GM19025 (cell line): Measurements from ENCODE around the gene AGTR1.
"Not testable (repeated sequence)": the region's sequence is repeated elsewhere in the genome, so short reads cannot be mapped to it uniquely, and the experiment has no call there.

Experiments
- ATAC-seq: cut with Tn5 transposase; IDR thresholded peaks from one replicate; pipeline ENCODE4 v1.9.1; 2021; ENCODE audit warnings: mild to moderate bottlenecking, low read depth, moderate library complexity; ENCODE audit not compliant: unreplicated experiment

The AGTR1 gene

DNA sequence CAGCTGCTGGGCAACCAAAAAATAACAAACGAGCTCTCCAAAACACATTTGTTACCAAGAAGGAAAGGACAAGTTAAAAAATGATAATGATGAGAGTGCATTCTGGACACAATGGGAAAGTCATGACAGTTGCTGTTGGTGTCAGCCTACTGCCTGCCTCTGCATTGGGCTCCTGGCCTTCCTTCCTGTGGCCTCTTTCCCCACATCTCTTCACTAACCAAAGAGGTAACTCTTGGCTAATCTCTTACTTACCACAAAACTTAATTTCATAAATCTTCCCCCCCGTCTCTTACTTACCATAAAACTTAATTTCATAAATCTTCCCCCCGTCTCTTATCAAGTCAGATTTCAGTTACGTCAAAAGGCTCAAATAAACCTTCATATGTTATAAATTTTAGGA is 58.6 kb downstream of the AGTR1 start:
- no peak for ATAC-seq

DNA sequence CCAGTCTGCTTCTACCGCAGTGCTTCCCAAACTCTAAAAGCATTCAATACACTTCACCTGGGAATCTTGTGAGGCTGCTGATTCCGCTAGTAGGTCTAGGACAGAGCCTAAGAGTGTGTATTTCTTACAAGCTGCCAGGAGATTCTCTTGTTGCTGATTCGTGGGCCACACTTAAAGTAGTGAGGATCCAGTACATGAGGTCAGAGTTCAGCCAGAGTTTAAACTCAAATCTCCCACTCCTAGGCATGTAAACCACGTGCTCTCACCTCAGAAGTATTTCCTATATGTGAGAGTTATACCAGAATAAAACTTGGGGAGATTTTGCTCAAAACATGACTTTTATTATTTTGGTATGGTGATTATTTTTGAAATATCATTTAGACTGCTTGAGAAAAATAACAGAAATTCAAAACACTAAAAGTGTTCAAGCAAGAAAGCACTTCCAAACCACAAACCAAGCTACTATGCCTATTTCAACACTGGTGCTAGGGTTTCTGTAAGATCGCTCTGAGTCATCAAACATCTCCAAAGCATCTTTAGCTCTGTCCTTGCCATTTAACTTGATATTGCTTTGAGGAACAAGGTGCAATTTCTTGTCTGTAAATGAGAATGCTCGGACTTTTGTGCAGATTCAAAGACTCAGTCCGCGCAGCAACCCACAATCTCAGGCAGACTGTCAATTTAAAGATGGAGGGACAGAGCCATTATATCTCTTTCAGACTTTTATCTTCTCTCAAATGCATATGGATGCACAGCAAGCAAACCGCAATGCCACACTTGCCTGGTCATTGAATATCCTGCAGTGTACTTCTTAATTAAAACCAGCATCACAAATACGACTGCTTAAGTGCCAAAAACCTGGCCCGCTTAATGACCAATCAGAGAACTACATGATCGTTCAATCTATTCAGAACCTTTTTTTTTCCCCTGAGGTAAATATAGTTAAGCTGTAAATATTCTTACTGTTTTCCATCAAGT is 59.8 kb downstream of the AGTR1 start:
- no peak for ATAC-seq

DNA sequence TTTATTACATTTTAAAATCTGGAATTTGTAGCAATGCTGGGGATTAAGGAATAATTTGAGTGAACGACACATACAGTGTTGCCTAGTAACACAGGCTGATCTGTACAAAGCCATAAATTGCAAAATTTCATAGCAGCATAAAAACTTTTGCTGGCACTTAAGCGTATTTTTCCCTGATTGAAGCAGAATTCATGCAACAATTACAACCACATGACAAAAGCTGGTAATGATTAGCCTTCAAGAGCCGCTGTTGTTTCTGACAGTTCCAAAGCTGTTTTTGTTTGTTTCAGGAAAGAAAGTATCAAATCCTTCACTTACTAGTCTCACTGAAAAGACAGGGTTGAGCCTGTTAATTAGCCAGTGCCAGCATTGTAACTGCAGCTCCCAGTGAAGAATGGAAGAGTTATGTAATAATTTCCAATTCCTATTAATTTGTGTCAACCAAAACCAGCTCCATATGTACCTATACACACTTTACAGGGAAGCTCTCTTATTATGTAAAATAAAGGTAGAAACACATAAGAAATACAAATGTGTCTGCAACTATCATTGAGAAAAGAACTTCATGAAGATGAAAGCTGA is 60.7 kb downstream of the AGTR1 start:
- ATAC-seq, result no peak

DNA sequence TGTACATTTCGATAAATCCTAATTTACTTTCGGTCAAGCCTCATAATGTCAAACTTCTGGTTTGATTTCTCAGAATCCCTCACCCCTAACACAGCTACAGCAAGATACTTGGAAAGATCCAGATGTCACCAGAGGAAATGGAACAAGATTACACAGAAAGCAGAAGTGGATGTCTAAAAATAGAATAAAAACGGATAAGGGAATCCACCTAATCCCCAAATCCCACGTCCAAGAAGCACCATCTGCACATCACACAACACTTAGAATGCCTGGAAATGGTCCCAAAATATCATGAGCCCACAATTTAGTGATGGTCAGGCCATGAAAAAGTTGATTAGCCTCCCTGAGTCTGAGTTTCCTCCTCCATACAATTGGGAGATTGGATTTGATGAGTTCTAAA is 61.7 kb downstream of the AGTR1 start:
- no peak for ATAC-seq

DNA sequence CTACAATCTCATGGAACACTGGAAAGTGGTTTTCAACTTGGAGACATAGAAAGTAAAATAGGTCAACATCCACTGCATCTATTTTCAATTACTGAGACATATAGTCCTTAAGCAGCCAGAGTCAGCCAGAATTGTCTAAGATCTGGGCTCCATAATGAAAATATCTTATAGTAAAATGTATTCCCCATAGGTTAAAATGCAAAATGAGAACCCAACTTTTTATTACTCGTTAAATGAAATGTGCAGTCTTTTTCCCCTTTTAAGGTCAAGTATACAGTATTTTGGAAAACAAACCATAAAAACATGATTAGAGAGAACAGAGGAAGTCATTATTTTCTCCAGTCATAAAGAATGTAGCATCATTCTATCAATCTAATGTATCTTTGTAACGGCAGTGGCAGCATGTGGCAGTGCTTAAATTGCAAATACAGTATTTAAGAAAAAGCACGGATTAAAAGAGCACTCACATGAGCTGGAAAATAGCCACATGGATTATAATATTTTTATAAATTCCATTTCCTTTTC is 65.5 kb downstream of the AGTR1 start:
- ATAC-seq, result no peak

DNA sequence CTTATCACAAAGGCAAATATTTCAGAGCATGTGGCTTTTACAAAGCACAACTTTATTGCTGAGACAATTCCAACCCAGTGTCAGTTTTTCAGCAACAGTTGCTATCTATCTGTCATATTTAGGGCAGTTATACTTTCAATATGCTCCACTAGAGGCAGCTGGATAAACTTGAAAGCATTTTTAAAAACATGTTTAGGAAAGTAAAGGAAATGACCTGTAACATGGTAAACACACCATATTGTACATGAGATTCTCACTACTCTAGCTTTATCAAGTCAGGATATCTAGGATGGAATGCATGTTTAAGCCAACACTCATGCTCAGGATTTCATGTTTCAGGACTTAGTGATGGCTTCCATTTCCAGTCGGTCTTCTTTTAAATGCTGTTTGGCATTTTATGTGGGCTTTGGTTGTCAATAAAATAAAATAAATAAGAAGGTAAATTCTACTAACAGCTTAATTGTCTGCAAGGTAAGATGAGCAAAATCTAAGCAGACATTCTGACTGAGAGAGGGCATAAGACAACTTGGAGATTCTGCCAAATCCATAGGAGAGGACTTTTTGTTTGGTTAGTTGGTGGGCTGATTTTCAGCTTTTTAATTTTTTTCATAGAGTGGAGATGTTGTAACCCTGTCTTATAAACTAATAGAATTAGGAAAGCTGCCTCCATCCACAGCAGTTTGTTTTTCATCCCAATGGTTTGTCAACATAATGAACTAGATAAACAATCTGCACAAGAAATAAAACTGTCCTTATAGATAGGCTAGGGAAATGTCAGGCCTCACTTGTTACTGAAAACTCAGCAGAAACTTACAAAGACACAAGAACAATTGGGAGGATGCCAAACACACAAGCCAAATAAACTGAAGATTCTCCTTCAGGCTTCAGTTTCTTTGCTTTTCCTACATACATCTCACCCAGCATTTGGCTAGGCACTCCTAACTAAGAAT is 66.6 kb downstream of the AGTR1 start:
- no peak for ATAC-seq

DNA sequence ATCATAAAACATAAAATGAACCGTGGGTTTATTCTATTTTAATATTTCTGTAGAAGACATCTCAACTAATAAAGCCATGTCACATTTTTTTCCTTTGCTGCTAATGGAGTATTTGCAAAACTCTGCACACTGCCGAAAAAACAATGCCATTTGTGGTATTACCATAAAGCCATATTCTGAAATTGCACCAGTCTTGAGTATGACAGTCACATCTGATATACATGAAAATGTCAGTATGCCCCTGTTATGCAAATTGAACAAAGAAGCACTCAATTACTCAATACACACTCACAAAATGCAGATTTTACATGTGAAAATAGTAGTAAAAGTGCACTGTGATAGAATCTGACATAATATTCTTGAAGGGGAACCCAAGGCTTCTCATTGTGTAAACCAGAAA is 74.7 kb downstream of the AGTR1 start:
- no peak for ATAC-seq

DNA sequence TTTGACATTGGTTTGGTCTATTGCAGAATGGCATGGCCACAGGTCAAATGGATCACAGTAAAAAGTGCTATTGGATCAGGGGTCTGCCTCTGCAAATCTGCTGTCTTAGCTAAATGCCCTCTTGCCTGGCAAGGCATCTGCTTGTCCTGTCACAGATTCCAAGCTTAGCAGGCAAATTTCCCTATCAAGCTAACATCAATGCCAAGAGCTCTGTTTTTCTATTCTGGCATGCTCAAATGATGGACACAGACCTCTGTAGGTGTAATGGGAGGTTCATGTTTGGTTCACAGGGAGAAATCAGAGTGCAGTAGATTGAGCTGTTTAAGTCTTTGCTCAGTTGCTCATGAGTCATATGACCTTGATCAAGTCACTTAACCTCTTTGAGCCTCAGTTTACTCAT is 75.1 kb downstream of the AGTR1 start:
- no peak for ATAC-seq

DNA sequence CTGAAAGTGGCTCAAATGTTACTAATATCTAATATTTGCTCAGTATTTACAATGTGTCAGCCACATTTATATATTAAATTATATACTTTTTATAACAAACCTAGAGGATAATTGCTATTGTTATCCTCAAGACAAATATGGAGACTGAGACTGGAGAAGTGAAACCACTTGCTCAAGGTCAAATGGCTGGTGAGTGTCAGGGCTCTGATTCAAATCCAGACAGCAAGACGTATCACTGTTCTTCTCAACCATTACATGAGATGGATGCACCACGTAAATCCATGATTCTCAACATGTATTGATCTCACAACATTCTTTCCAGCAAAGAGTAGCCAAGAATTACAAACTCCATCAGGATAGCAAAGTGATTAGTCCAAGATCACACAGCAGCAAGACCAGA is 76.1 kb downstream of the AGTR1 start:
- ATAC-seq, result no peak

DNA sequence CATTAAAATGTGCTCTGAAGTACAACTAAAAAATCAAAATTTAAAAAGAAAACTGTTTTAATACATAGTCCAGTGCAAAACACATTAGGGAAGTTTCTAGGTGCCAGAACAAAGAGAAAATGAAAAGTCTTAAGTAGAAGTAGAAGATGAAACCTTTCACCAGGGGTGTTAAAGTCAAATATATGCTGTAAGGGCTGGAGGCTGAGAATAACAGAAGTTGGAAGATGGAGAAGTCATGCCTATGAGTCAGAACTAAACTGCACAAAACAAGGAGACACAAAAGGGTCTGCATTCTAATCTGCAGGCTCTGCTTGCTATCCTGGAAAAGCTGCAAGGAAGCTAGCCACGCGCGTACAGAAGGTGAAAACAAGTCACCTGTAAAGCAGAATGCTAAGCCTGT is 81.2 kb downstream of the AGTR1 start:
- no peak for ATAC-seq

DNA sequence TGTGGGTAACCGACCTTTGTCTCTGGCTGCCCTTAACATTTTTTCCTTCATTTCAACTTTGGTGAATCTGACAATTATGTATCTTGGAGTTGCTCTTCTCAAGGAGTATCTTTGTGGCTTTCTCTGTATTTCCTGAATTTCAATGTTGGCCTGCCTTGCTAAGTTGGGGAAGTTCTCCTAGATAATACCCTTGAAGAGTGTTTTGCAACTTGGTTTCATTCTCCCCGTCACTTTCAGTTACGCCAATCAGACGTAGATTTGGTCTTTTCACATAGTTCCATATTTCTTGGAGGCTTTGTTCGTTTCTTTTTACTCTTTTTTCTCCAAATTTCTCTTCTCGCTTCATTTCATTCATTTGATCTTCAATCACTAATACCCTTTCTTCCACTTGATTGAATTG is 87.3 kb downstream of the AGTR1 start:
- ATAC-seq, result not testable (repeated sequence)

DNA sequence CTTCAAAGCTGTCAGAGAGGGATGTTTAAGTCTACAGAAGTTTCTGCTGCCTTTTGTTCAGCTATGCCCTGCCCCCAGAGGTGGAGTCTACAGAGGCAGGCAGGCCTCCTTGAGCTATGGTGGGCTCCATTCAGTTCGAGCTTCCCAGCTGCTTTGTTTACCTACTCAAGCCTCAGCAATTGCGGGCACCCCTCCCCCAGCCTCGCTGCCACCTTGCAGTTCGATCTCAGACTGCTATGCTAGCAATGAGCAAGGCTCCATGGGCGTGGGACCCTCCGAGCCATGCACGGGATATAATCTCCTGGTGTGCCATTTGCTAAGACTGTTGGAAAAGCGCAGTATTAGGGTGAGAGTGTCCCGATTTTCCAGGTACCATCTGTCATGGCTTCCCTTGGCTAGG is 88.5 kb downstream of the AGTR1 start:
- ATAC-seq, result not testable (repeated sequence)

DNA sequence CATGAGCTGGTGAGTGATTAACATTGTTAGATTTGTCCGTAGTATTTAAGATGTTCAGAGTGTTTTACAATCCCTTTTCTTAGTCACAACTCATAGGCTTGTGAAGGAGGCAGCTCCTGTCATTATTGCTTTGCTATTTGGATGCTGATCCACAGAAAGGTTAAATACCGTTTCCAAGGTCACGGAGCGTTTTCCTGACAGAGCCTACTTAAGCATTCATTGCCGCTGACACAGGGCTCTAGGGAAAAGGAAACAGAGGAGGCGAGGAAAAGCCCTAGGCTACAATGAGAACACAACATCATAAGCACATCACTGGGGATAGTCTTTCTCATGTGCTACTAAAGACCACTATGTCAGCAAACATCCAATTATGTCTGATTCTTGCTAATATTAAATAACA is 91.4 kb downstream of the AGTR1 start:
- no peak for ATAC-seq

DNA sequence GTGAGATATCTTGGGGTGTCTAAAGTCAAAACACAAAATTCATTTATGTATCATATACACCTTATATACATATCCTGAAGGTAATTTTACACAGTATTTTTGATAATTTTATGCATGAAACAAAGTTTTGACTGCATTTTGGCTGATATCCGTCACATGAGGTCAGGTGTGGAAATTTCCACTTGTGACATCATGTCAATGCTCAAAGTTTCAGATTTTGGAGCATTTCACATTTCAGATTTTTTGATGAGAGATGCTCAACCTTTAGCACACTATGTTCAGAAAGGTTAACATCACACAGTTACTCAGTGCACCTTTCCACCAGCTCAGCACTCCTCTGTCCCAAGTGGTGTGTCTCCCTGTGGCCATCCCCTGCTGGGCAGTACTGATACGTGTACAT is 92.2 kb downstream of the AGTR1 start:
- ATAC-seq, result no peak

DNA sequence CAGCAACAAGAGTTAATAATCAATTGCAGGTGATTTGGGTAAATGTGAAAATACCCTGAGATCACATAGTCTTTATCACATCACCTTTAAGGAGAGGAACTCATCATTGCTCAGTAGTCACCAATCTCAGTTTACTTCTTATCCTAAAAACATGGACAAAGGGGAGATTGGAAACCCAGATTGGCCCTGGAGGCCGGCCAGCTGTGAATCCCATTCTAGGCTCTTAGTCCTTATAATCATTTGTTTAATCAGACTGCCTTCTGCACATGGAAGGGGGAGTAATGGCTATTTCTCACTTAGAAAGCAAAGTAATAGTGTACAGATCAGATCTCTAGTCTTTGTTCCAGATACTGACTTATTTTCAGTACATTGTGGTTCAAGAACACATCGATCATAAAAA is 92.7 kb downstream of the AGTR1 start:
- ATAC-seq, result no peak

DNA sequence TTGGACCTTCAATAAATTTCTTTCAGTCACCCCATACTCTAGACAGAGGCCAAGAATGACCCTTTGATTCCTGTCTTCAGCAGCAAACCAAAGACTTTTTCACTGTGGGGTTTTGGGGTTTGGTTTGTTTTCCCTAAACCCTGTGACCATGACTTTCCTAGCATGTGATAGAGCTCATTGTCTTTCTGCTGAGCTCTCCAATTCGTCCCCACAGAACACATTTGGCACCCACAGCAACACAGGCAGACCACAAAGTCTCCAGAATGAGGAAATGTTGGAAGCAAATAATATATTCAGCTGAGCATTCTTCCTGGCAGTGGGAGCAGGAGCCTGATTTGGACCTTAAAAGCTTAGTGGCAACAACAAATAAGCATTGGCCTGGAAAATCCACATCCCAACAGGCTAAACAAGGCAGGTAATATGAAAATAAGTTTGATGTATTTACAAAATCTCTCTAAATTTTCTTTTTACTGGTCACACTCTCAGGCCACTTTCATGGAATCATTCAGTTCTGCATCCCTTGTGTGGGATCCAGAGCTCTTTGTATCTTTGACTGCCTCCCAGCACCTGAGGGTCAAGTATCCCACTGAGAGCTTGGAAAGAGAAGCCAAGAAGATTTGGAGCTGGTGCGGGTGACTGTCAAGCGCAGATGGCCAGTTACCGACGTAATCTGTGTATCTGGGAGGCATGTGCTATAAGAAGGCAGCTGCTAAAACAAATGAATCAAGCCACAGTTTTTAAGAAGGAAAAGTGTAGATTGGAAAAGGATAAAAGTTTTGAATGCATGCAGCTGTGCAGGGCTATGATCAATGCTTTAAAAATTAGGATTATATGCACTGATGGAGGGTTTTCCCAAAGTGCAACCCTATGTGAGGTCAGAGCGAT is 93.4 kb downstream of the AGTR1 start:
- ATAC-seq, result no peak

DNA sequence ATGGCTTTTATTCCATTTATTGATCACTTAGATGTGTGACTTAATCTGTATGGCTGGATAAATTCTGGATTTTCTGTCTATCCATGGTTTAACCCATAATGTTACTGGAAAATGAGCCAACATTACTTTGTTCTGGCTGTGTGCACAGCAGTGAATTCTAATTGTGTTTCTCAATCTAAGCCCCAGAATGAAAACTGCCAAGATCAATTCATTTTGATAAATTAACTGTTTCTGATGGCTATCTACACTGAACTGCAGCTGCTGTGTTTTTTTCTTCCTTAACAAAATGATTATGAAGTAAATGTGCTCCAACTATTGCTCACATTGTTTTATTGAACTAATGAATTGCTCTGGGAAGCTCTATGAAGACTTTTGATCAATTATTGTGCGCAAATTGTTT is 94.2 kb downstream of the AGTR1 start:
- no peak for ATAC-seq

DNA sequence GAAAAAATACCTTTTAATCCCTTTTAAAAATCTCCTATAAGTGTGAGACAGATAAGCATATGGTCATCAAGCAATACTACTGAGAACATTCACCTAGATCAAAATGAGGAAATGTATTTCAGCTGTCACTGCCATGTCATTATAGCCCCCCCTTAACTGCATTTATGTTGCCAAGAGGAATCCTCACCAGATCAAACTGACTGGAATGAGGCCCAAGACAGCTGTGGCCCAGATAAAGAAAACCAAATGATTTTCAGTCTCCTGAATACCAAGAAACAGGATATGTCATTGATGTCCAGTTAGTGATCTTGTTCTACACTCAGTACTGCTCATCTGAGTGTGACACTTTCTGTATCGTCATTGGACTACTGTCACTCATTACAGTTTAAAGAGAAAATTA is 94.8 kb downstream of the AGTR1 start:
- no peak for ATAC-seq
